Measurements from ENCODE around the gene TEX9.

DNA sequence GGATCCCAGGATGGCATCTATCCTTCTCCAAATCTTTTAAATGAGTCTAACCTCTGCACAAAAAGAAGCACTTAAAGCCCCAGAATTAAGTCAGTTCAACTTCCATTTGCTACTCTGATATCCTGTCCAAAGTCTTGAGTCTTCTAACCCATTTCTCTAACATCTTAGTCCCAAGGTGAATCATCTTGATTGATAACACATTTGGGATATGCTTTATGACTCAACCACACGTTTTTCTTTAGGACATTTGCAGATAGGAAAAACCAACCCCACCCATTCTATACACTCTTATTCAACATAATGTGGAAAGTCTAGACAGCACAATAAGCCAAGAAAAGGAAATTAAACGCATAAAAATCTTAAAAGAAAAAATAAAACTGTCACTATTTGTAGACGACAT is 18.8 kb upstream of the TEX9 start:
- TF ChIP-seq EP300 (IDR thresholded peaks at IDR 0.05): no peak
- no peak for TF ChIP-seq POLR2AphosphoS5 (IDR thresholded peaks at IDR 0.05)
- TF ChIP-seq, protein P1, sequence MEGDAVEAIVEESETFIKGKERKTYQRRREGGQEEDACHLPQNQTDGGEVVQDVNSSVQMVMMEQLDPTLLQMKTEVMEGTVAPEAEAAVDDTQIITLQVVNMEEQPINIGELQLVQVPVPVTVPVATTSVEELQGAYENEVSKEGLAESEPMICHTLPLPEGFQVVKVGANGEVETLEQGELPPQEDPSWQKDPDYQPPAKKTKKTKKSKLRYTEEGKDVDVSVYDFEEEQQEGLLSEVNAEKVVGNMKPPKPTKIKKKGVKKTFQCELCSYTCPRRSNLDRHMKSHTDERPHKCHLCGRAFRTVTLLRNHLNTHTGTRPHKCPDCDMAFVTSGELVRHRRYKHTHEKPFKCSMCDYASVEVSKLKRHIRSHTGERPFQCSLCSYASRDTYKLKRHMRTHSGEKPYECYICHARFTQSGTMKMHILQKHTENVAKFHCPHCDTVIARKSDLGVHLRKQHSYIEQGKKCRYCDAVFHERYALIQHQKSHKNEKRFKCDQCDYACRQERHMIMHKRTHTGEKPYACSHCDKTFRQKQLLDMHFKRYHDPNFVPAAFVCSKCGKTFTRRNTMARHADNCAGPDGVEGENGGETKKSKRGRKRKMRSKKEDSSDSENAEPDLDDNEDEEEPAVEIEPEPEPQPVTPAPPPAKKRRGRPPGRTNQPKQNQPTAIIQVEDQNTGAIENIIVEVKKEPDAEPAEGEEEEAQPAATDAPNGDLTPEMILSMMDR (IDR thresholded peaks at IDR 0.05): no peak
- TF ChIP-seq POLR2A (IDR thresholded peaks at IDR 0.05; ENCODE audit: low read depth): no peak

All from esophagus muscularis mucosa (tissue), 4 donors.